Subcutaneous adipose tissue (tissue), 4 donors: ENCODE results near the gene PRDM4. TPM values are rescaled to one million over a fixed set of nuclear protein-coding genes. Genes with fewer than 3 reads are reported as not detected.

Experiments used
- CTCF ChIP-seq: fragments of 450-650 bp; IDR thresholded peaks from one replicate; pipeline ENCODE4 v1.5.1; 2016; ENCODE audit warnings: low read depth, mild to moderate bottlenecking, control low read depth, antibody characterized with exemption, moderate library complexity
- total RNA-seq, 4 donors: library from RNA; depleted of rRNA; stranded (reverse); fragments of >200 nt; gene quantifications; one replicate each; pipeline ENCODE4 v1.1.0, GENCODE V29; 2016

Gene PRDM4
- total RNA-seq, 4 donors from 2014 or later, result 21.7 to 45.7 (median 33.4) TPM

GRCh38 chr12:107748472-107748871, 12.5 kb downstream of the PRDM4 start:
- no peak for TF ChIP-seq CTCF

- no peak for TF ChIP-seq CTCF
Measured at GRCh38 chr12:107736914-107737313, 24.0 kb downstream of the PRDM4 start.

GRCh38 chr12:107735763-107736162, 25.2 kb downstream of the PRDM4 start:
- TF ChIP-seq CTCF, result no peak

- no peak for TF ChIP-seq CTCF
Measured at GRCh38 chr12:107734139-107734538, 26.8 kb downstream of the PRDM4 start.

GRCh38 chr12:107732365-107732764, 28.6 kb downstream of the PRDM4 start:
- TF ChIP-seq CTCF, result no peak

- no peak for TF ChIP-seq CTCF
Measured at GRCh38 chr12:107731366-107731765, 29.6 kb downstream of the PRDM4 start.

- no peak for TF ChIP-seq CTCF
Measured at GRCh38 chr12:107730618-107731341, 30.2 kb downstream of the PRDM4 start.
